Astrocyte (in vitro differentiated cells and primary cell): Measurements from ENCODE around the gene SGK2.

Experiments
- CTCF ChIP-seq: IDR thresholded peaks from 2 replicates; pipeline ENCODE4 v1.5.1; 2011; ENCODE audit warnings: low read depth, mild to moderate bottlenecking, inconsistent platforms, low read length, moderate library complexity; ENCODE audit not compliant: insufficient read depth
- EZH2 ChIP-seq: IDR thresholded peaks from 2 replicates; pipeline ENCODE4 v1.6.1; 2012; ENCODE audit warnings: mild to moderate bottlenecking, low read length, inconsistent platforms; ENCODE audit not compliant: insufficient read depth

DNA sequence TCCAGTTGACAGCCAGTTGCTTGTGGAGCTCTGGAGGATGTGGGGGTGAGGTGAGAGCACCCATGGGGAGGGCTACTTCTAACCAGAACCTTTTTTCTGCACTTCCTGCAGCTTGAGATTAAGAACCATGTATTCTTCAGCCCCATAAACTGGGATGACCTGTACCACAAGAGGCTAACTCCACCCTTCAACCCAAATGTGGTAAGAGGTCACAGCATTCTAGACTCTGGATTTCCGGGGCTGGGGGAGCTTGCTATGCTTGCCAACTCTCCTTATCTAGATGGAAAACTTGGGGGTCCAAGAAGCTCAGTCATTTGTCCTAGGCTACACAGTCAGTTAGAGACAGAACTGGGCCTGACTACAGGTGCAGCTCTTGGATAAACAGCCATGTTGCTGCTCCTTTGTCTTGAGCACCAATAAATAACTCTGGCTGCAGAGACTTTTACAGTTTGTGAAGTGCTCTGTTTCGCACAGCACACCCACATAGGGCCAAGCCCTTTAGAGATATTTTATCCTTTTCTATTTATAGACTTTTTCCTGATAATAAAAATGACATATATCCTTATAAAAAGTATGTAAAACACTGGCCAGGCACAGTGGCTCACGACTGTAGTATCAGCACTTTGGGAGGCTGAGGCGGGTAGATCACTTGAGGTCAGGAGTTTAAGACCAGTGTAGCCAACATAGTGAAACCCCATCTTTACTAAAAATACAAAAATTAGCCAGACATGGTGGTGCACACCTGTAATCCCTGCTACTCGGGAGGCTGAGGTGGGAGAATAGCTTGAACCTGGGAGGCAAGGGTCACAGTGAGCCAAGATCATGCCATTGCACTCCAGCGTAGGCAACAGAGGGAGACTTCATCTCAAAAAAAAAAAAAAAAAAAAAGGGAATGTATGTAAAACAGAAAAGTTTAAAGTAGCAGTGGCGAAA is 21.3 kb downstream of the SGK2 start:
- TF ChIP-seq CTCF (no peak), EZH2 (no peak)
